Fibroblast of lung (primary cell): ENCODE results near the gene THUMPD1.

ENCODE experiments used
- EZH2 ChIP-seq: IDR thresholded peaks from 2 replicates; pipeline ENCODE4 v1.5.1; 2012; ENCODE audit warnings: low read length, control low read depth, mild to moderate bottlenecking; ENCODE audit errors: missing control alignments
- TF ChIP-seq, protein P1 (sequence below), 2 donors: IDR thresholded peaks in 1 of 2; conservative IDR thresholded peaks in 1 of 2; 1 replicate in 1 of 2; 2 replicates in 1 of 2; pipeline ENCODE4 v1.5.1; 2011 to 2012; ENCODE audit warnings: low read length in 2 of 2, control low read depth in 1 of 2, inconsistent platforms in 1 of 2, low read depth in 1 of 2, mild to moderate bottlenecking in 1 of 2

DNA sequence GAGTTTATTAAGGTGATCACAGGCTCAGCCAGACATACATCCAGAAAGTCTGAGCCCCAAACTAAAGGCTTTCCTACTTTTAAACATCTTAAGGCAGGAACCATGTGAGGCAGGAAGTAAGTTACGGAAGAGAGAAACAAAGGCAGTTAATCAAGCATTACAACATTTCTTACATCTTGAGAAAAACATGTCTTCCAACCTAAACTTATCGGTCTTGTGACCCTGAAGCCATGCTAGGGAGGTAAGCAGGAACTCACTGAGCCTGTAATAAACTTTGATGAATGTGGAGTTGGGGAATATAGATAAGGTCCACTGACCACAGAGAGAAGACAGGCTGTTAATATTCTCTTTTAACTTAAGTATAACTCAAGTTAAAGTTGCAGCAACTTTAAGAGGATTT, 18.7 kb upstream of the THUMPD1 start:
- TF ChIP-seq, protein P1, sequence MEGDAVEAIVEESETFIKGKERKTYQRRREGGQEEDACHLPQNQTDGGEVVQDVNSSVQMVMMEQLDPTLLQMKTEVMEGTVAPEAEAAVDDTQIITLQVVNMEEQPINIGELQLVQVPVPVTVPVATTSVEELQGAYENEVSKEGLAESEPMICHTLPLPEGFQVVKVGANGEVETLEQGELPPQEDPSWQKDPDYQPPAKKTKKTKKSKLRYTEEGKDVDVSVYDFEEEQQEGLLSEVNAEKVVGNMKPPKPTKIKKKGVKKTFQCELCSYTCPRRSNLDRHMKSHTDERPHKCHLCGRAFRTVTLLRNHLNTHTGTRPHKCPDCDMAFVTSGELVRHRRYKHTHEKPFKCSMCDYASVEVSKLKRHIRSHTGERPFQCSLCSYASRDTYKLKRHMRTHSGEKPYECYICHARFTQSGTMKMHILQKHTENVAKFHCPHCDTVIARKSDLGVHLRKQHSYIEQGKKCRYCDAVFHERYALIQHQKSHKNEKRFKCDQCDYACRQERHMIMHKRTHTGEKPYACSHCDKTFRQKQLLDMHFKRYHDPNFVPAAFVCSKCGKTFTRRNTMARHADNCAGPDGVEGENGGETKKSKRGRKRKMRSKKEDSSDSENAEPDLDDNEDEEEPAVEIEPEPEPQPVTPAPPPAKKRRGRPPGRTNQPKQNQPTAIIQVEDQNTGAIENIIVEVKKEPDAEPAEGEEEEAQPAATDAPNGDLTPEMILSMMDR (conservative IDR thresholded peaks at IDR 0.05 in 1 of 2, IDR thresholded peaks at IDR 0.05 in 1 of 2; ENCODE audit: low read depth in 1 of 2, low read length in 2 of 2) = no peak
- TF ChIP-seq EZH2 = no peak
